HEK293 (cell line): ENCODE results near the gene TUBGCP6.

Source experiments
- BCL6B ChIP-seq: fragments of 450-650 bp; formaldehyde crosslinking; IDR thresholded peaks from 2 replicates; pipeline ENCODE4 v1.5.1; 2017; ENCODE audit warnings: missing biosample characterization, missing genetic modification characterization
- KLF16 ChIP-seq: fragments of 450-650 bp; formaldehyde crosslinking; IDR thresholded peaks from 2 replicates; pipeline ENCODE4 v1.5.1; 2017; ENCODE audit warnings: missing biosample characterization, missing genetic modification characterization
- OVOL3 ChIP-seq: fragments of 450-650 bp; formaldehyde crosslinking; IDR thresholded peaks from 2 replicates; pipeline ENCODE4 v1.5.1; 2016; ENCODE audit warnings: missing biosample characterization, missing genetic modification characterization
- REPIN1 ChIP-seq: fragments of 450-650 bp; formaldehyde crosslinking; IDR thresholded peaks from 2 replicates; pipeline ENCODE4 v1.5.1; 2017; ENCODE audit warnings: missing biosample characterization, missing genetic modification characterization, low read depth
- TRIM28 ChIP-seq: IDR thresholded peaks from 2 replicates; pipeline ENCODE4 v1.6.1; 2011; ENCODE audit warnings: low read length, control low read depth, borderline replicate concordance
- WT1 ChIP-seq: fragments of 450-650 bp; formaldehyde crosslinking; IDR thresholded peaks from 2 replicates; pipeline ENCODE4 v1.5.1; 2016; ENCODE audit warnings: missing biosample characterization, missing genetic modification characterization
- YY2 ChIP-seq: fragments of 450-650 bp; formaldehyde crosslinking; IDR thresholded peaks from 2 replicates; pipeline ENCODE4 v1.5.1; 2016; ENCODE audit warnings: missing biosample characterization, missing genetic modification characterization
- ZIC2 ChIP-seq: fragments of 450-650 bp; formaldehyde crosslinking; IDR thresholded peaks from 2 replicates; pipeline ENCODE4 v1.5.1; 2016; ENCODE audit warnings: missing biosample characterization, missing genetic modification characterization
- ZNF114 ChIP-seq: fragments of 450-650 bp; formaldehyde crosslinking; IDR thresholded peaks from 2 replicates; pipeline ENCODE4 v1.5.0; 2017; ENCODE audit warnings: missing biosample characterization, missing genetic modification characterization
- ZNF157 ChIP-seq: fragments of 450-650 bp; formaldehyde crosslinking; IDR thresholded peaks from 2 replicates; pipeline ENCODE4 v1.5.1; 2016; ENCODE audit warnings: missing biosample characterization, missing genetic modification characterization
- ZNF175 ChIP-seq: fragments of 450-650 bp; formaldehyde crosslinking; IDR thresholded peaks from 2 replicates; pipeline ENCODE4 v1.5.1; 2016; ENCODE audit warnings: missing biosample characterization, missing genetic modification characterization
- ZNF239 ChIP-seq: fragments of 450-650 bp; formaldehyde crosslinking; IDR thresholded peaks from 2 replicates; pipeline ENCODE4 v1.5.1; 2016; ENCODE audit warnings: missing biosample characterization, missing genetic modification characterization
- ZNF248 ChIP-seq: fragments of 450-650 bp; formaldehyde crosslinking; IDR thresholded peaks from 2 replicates; pipeline ENCODE4 v1.5.1; 2017; ENCODE audit warnings: missing biosample characterization, missing genetic modification characterization
- ZNF266 ChIP-seq: fragments of 450-650 bp; formaldehyde crosslinking; IDR thresholded peaks from 2 replicates; pipeline ENCODE4 v1.5.1; 2016; ENCODE audit warnings: missing biosample characterization, missing genetic modification characterization, low read depth
- ZNF292 ChIP-seq: fragments of 450-650 bp; formaldehyde crosslinking; IDR thresholded peaks from 2 replicates; pipeline ENCODE4 v1.5.1; 2016; ENCODE audit warnings: low read depth, missing biosample characterization, missing genetic modification characterization, borderline replicate concordance
- ZNF354C ChIP-seq: fragments of 450-650 bp; formaldehyde crosslinking; IDR thresholded peaks from 2 replicates; pipeline ENCODE4 v1.5.1; 2016; ENCODE audit warnings: missing biosample characterization, missing genetic modification characterization, low read depth, borderline replicate concordance
- ZNF404 ChIP-seq: fragments of 450-650 bp; formaldehyde crosslinking; IDR thresholded peaks from 2 replicates; pipeline ENCODE4 v1.5.1; 2017; ENCODE audit warnings: missing biosample characterization, missing genetic modification characterization
- ZNF426 ChIP-seq: fragments of 450-650 bp; formaldehyde crosslinking; IDR thresholded peaks from 2 replicates; pipeline ENCODE4 v1.5.1; 2017; ENCODE audit warnings: missing biosample characterization, missing genetic modification characterization, mild to moderate bottlenecking, inconsistent platforms, moderate library complexity
- ZNF433 ChIP-seq: fragments of 450-650 bp; formaldehyde crosslinking; IDR thresholded peaks from 2 replicates; pipeline ENCODE4 v1.5.1; 2016; ENCODE audit warnings: missing biosample characterization, missing genetic modification characterization, low read depth
- ZNF555 ChIP-seq: fragments of 450-650 bp; formaldehyde crosslinking; conservative IDR thresholded peaks from 2 replicates; pipeline ENCODE4 v1.5.1; 2017; ENCODE audit warnings: missing biosample characterization, mild to moderate bottlenecking, missing genetic modification characterization, inconsistent platforms
- ZNF558 ChIP-seq: fragments of 450-650 bp; formaldehyde crosslinking; IDR thresholded peaks from 2 replicates; pipeline ENCODE4 v1.5.1; 2016; ENCODE audit warnings: missing biosample characterization, missing genetic modification characterization
- ZNF596 ChIP-seq: fragments of 450-650 bp; IDR thresholded peaks from 2 replicates; pipeline ENCODE4 v1.5.0; 2018; ENCODE audit warnings: missing biosample characterization, mild to moderate bottlenecking, missing genetic modification characterization, moderate library complexity
- ZNF610 ChIP-seq: fragments of 450-650 bp; formaldehyde crosslinking; IDR thresholded peaks from 2 replicates; pipeline ENCODE4 v1.5.1; 2016; ENCODE audit warnings: missing biosample characterization, missing genetic modification characterization, borderline replicate concordance
- ZNF701 ChIP-seq: fragments of 450-650 bp; formaldehyde crosslinking; IDR thresholded peaks from 2 replicates; pipeline ENCODE4 v1.5.1; 2016; ENCODE audit warnings: missing biosample characterization, missing genetic modification characterization
- ZNF707 ChIP-seq: fragments of 450-650 bp; formaldehyde crosslinking; IDR thresholded peaks from 2 replicates; pipeline ENCODE4 v1.5.1; 2016; ENCODE audit warnings: missing biosample characterization, missing genetic modification characterization
- ZNF76 ChIP-seq: fragments of 450-650 bp; formaldehyde crosslinking; IDR thresholded peaks from 2 replicates; pipeline ENCODE4; 2016; ENCODE audit warnings: low read depth, missing biosample characterization, missing genetic modification characterization, borderline replicate concordance
- ZNF792 ChIP-seq: fragments of 450-650 bp; formaldehyde crosslinking; IDR thresholded peaks from 2 replicates; pipeline ENCODE4 v1.5.1; 2016; ENCODE audit warnings: missing biosample characterization, missing genetic modification characterization
- ZNF830 ChIP-seq: fragments of 450-650 bp; IDR thresholded peaks from 2 replicates; pipeline ENCODE4 v1.5.0; 2018; ENCODE audit warnings: missing biosample characterization, missing genetic modification characterization, low read depth, mild to moderate bottlenecking, moderate library complexity
- ZSCAN18 ChIP-seq: fragments of 450-650 bp; formaldehyde crosslinking; IDR thresholded peaks from 2 replicates; pipeline ENCODE4 v1.5.1; 2016; ENCODE audit warnings: missing biosample characterization, missing genetic modification characterization
- ZXDB ChIP-seq: fragments of 450-650 bp; formaldehyde crosslinking; IDR thresholded peaks from 2 replicates; pipeline ENCODE4 v1.5.1; 2016; ENCODE audit warnings: missing biosample characterization, missing genetic modification characterization
- TF ChIP-seq, protein P1 (sequence below): fragments of 450-650 bp; formaldehyde crosslinking; IDR thresholded peaks from 2 replicates; pipeline ENCODE4; 2016; ENCODE audit warnings: missing biosample characterization, missing genetic modification characterization
- TF ChIP-seq, protein P2 (sequence below): fragments of 450-650 bp; formaldehyde crosslinking; IDR thresholded peaks from 2 replicates; pipeline ENCODE4 v1.5.1; 2016; ENCODE audit warnings: missing biosample characterization, missing genetic modification characterization
- TF ChIP-seq, protein P3 (sequence below): fragments of 450-650 bp; formaldehyde crosslinking; IDR thresholded peaks from 2 replicates; pipeline ENCODE4 v1.5.1; 2016; ENCODE audit warnings: missing biosample characterization, missing genetic modification characterization

TUBGCP6 gene

GRCh38 chr22:50244420-50245213, at the start of gene TUBGCP6 (continued):
- TF ChIP-seq BCL6B (no peak), TRIM28 (no peak), ZNF248 (tag by site-specific recombination) (no peak), ZNF558 (no peak), ZNF426 (tag by site-specific recombination) (no peak), ZNF239 (tag by site-specific recombination) (no peak), YY2 (tag by site-specific recombination) (peak; percentile 52; the same call in 1 of the 2 replicates), ZNF433 (tag by site-specific recombination) (no peak), KLF16 (tag by site-specific recombination) (peak; percentile 94), ZNF292 (tag by site-specific recombination) (no peak), ZNF175 (tag by site-specific recombination) (no peak), ZNF266 (tag by site-specific recombination) (no peak), WT1 (tag by site-specific recombination) (0 out of 2 replicates have a peak, but pooled peaks have one; percentile 20), ZIC2 (tag by site-specific recombination) (peak; percentile 49; the same call in 1 of the 2 replicates), ZNF792 (tag by site-specific recombination) (no peak), ZNF555 (tag by site-specific recombination) (no peak), ZNF707 (tag by site-specific recombination) (no peak), ZNF76 (tag by site-specific recombination) (peak; percentile 79; the same call in 1 of the 2 replicates), ZNF701 (tag by site-specific recombination) (no peak), OVOL3 (tag by site-specific recombination) (no peak), ZSCAN18 (no peak), ZNF404 (tag by site-specific recombination) (no peak), ZNF830 (tag by site-specific recombination) (no peak), ZNF114 (tag by site-specific recombination) (no peak), REPIN1 (tag by site-specific recombination) (no peak), ZNF157 (tag by site-specific recombination) (no peak), ZXDB (tag by site-specific recombination) (peak; percentile 90), ZNF354C (tag by site-specific recombination) (no peak), ZNF596 (tag by site-specific recombination) (no peak), ZNF610 (tag by site-specific recombination) (peak; percentile 91)
- TF ChIP-seq, protein P1, sequence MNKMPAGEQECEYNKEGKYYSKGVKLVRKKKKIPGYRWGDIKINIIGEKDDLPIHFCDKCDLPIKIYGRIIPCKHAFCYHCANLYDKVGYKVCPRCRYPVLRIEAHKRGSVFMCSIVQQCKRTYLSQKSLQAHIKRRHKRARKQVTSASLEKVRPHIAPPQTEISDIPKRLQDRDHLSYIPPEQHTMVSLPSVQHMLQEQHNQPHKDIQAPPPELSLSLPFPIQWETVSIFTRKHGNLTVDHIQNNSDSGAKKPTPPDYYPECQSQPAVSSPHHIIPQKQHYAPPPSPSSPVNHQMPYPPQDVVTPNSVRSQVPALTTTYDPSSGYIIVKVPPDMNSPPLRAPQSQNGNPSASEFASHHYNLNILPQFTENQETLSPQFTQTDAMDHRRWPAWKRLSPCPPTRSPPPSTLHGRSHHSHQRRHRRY (tag by site-specific recombination) = no peak
- TF ChIP-seq, protein P2, sequence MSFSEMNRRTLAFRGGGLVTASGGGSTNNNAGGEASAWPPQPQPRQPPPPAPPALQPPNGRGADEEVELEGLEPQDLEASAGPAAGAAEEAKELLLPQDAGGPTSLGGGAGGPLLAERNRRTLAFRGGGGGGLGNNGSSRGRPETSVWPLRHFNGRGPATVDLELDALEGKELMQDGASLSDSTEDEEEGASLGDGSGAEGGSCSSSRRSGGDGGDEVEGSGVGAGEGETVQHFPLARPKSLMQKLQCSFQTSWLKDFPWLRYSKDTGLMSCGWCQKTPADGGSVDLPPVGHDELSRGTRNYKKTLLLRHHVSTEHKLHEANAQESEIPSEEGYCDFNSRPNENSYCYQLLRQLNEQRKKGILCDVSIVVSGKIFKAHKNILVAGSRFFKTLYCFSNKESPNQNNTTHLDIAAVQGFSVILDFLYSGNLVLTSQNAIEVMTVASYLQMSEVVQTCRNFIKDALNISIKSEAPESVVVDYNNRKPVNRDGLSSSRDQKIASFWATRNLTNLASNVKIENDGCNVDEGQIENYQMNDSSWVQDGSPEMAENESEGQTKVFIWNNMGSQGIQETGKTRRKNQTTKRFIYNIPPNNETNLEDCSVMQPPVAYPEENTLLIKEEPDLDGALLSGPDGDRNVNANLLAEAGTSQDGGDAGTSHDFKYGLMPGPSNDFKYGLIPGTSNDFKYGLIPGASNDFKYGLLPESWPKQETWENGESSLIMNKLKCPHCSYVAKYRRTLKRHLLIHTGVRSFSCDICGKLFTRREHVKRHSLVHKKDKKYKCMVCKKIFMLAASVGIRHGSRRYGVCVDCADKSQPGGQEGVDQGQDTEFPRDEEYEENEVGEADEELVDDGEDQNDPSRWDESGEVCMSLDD (tag by site-specific recombination) = no peak
- TF ChIP-seq, protein P3, sequence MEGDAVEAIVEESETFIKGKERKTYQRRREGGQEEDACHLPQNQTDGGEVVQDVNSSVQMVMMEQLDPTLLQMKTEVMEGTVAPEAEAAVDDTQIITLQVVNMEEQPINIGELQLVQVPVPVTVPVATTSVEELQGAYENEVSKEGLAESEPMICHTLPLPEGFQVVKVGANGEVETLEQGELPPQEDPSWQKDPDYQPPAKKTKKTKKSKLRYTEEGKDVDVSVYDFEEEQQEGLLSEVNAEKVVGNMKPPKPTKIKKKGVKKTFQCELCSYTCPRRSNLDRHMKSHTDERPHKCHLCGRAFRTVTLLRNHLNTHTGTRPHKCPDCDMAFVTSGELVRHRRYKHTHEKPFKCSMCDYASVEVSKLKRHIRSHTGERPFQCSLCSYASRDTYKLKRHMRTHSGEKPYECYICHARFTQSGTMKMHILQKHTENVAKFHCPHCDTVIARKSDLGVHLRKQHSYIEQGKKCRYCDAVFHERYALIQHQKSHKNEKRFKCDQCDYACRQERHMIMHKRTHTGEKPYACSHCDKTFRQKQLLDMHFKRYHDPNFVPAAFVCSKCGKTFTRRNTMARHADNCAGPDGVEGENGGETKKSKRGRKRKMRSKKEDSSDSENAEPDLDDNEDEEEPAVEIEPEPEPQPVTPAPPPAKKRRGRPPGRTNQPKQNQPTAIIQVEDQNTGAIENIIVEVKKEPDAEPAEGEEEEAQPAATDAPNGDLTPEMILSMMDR (tag by site-specific recombination) = peak; percentile 78; the same call in 1 of the 2 replicates
